ENCODE results near the gene GDNF.

- TF ChIP-seq CTCF (IDR thresholded peaks at IDR 0.05) (no peak), POLR2A (IDR thresholded peaks at IDR 0.05) (no peak)
These were observed 5.9 kb downstream of the GDNF start for GRCh38 chr5:37833990-37834389.

All from esophagus squamous epithelium (tissue), 4 donors.